Medulla oblongata (tissue), 1 donor: ENCODE results near the gene ATAD2B.

ENCODE experiments used
- DNase-seq: peaks from one replicate; pipeline ENCODE4 v3.0.0-alpha.2; 2015; ENCODE audit errors: extremely low spot score

Gene ATAD2B

GRCh38 chr2:23703037-23703582 is 223.8 kb downstream of the ATAD2B start:
- DNase-seq = no peak

- DNase-seq = no peak
Observed at GRCh38 chr2:23700627-23701026, 226.3 kb downstream of the ATAD2B start.

GRCh38 chr2:23699580-23699925 is 227.4 kb downstream of the ATAD2B start:
- no peak for DNase-seq

GRCh38 chr2:23698721-23699579 is 228.0 kb downstream of the ATAD2B start:
- DNase-seq = no peak
